ENCODE data around the gene ICAM4. TPM values are rescaled to one million over a fixed set of nuclear protein-coding genes. Genes with fewer than 3 reads are reported as not detected.

The ICAM4 gene
- polyA plus RNA-seq, 3 donors: 5.5 to 17.3 (median 11.2) TPM

GRCh38 chr19:10268071-10268470 lies 18.7 kb upstream of the ICAM4 start:
- Histone ChIP-seq H3K79me2 (ENCODE audit: insufficient read depth, low read length) (peaks cover 22% of the 10 kb centered on the region), H3K27ac (ENCODE audit: low read depth in 1 of 2, low read length in 2 of 2) (no peak overlapping the region), H4K20me1 (ENCODE audit: insufficient read depth, low read length) (peaks cover 21% of the 10 kb centered on the region), H3K27me3 (ENCODE audit: control insufficient read depth in 2 of 2, insufficient read depth in 2 of 2, low read length in 2 of 2) (no peaks in the 10 kb centered on the region), H3K36me3 (replicated peaks in 1 of 2; ENCODE audit: control insufficient read depth in 1 of 2, insufficient read depth in 2 of 2, low read length in 2 of 2) (no peaks in the 10 kb centered on the region), H3K9me3 (replicated peaks in 1 of 2; ENCODE audit: control insufficient read depth in 1 of 2, insufficient read depth in 1 of 2, low read length in 2 of 2) (no peaks in the 10 kb centered on the region), H3K9ac (ENCODE audit: insufficient read depth, low read length, poor library complexity, severe bottlenecking) (no peak overlapping the region), H3K4me1 (ENCODE audit: control insufficient read depth in 1 of 2, insufficient read depth in 2 of 2, low read length in 2 of 2) (peaks cover 36 to 39% of the 10 kb centered on the region in 2 donors), H3K4me2 (replicated peaks; ENCODE audit: extremely low read depth, low read length, poor library complexity, severe bottlenecking) (no peak overlapping the region), H2AFZ (ENCODE audit: insufficient read depth, low read depth, low read length, poor library complexity, severe bottlenecking) (peak overlapping the region; percentile 63), H3K4me3 (replicated peaks in 1 of 3; ENCODE audit: low read depth in 2 of 3, low read length in 3 of 3) (no peak overlapping the region)
- Mint-ChIP-seq H3K9me3 (peaks cover 0 to 3% (median 0%) of the 10 kb centered on the region in 7 donors), H3K4me3 (peak overlapping the region in 1 of 2 donors; percentile 21), H3K36me3 (peaks cover 5 to 14% of the 10 kb centered on the region in 2 donors), H3K4me1 (peaks cover 28% of the 10 kb centered on the region), H3K27me3 (ENCODE audit: low read depth in 3 of 3) (peaks cover 3 to 7% (median 3%) of the 10 kb centered on the region in 3 donors), H3K27ac (peak overlapping the region in 4 of 7 donors; percentile 35 to 70 (median 62))
- DNase-seq: no peak
- intact Hi-C loops (cut with micrococcal nuclease): no loop called here
- no peak for TF ChIP-seq CTCF (IDR thresholded peaks at IDR 0.05)
- WGBS (ENCODE audit: insufficient coverage): 35% methylated on average over 6 of the region's 6 CpGs

GRCh38 chr19:10269333-10270179 lies 17.2 kb upstream of the ICAM4 start:
- intact Hi-C loops (cut with micrococcal nuclease): loop anchor here (1.0 to 5.0 kb wide), 4 partner anchors 63 to 120 kb away; partner anchors contain the start of genes RAVER1 (in 2 of the 2) and TYK2 (in 1 of the 2)
- H3K4me2 ChIP-seq (replicated peaks; ENCODE audit: extremely low read depth, low read length, poor library complexity, severe bottlenecking): peak overlapping the region; percentile 89
- Mint-ChIP-seq H3K4me3 (peak overlapping the region; percentile 88 to 93), H3K4me1 (peaks cover 38% of the 10 kb centered on the region), H3K27ac (peak overlapping the region; percentile 97 to 99 (median 98)), H3K9me3 (peaks cover 0 to 2% (median 0%) of the 10 kb centered on the region in 7 donors), H3K36me3 (peaks cover 11 to 28% of the 10 kb centered on the region in 2 donors), H3K27me3 (ENCODE audit: low read depth in 3 of 3) (peaks cover 2 to 4% (median 3%) of the 10 kb centered on the region in 3 donors)
- peak overlapping the region; percentile 73 for H2AFZ ChIP-seq (ENCODE audit: insufficient read depth, low read depth, low read length, poor library complexity, severe bottlenecking)
- H3K27me3 ChIP-seq (ENCODE audit: control insufficient read depth in 2 of 2, insufficient read depth in 2 of 2, low read length in 2 of 2): no peaks in the 10 kb centered on the region
- H3K4me1 ChIP-seq (ENCODE audit: control insufficient read depth in 1 of 2, insufficient read depth in 2 of 2, low read length in 2 of 2): peaks cover 42 to 51% of the 10 kb centered on the region in 2 donors
- peak overlapping the region; percentile 95 to 96 for H3K27ac ChIP-seq (ENCODE audit: low read depth in 1 of 2, low read length in 2 of 2)
- DNase-seq: peak; percentile 84 to 97 (median 85)
- no peaks in the 10 kb centered on the region for H3K9me3 ChIP-seq (replicated peaks in 1 of 2; ENCODE audit: control insufficient read depth in 1 of 2, insufficient read depth in 1 of 2, low read length in 2 of 2)
- H3K36me3 ChIP-seq (replicated peaks in 1 of 2; ENCODE audit: control insufficient read depth in 1 of 2, insufficient read depth in 2 of 2, low read length in 2 of 2): peaks cover 5 to 8% of the 10 kb centered on the region in 2 donors
- WGBS (ENCODE audit: insufficient coverage): under 1% methylated on average over 58 of the region's 59 CpGs
- H3K4me3 ChIP-seq (replicated peaks in 1 of 3; ENCODE audit: low read depth in 2 of 3, low read length in 3 of 3): peak overlapping the region; percentile 75 to 96 (median 76)
- H4K20me1 ChIP-seq (ENCODE audit: insufficient read depth, low read length): peaks cover 36% of the 10 kb centered on the region
- peaks cover 30% of the 10 kb centered on the region for H3K79me2 ChIP-seq (ENCODE audit: insufficient read depth, low read length)
- H3K9ac ChIP-seq (ENCODE audit: insufficient read depth, low read length, poor library complexity, severe bottlenecking): peak overlapping the region; percentile 92
- TF ChIP-seq CTCF (IDR thresholded peaks at IDR 0.05): peak; percentile 98

Data from CD14-positive monocyte (primary cell).